ENCODE results near the gene COL19A1. TPM values are rescaled to one million over a fixed set of nuclear protein-coding genes. Genes with fewer than 3 reads are reported as not detected.

COL19A1 gene
- total RNA-seq, 3 donors from 2014 or later, result 0.15 to 0.66 TPM; not detected in 1

GRCh38 chr6:69832558-69832957 lies 33.8 kb upstream of the COL19A1 start:
- DNase-seq (ENCODE audit: low spot score in 2 of 2), result no peak
- Histone ChIP-seq H3K4me3 (no peak overlapping the region), H3K27me3 (no peaks in the 10 kb centered on the region), H3K36me3 (no peaks in the 10 kb centered on the region), H3K9me3 (no peaks in the 10 kb centered on the region), H3K27ac (no peak overlapping the region), H3K4me1 (no peaks in the 10 kb centered on the region)
- intact Hi-C loops (cut with DNase I; ENCODE audit: low total_unique reads), result no loop called here
- TF ChIP-seq CTCF (IDR thresholded peaks at IDR 0.05), result no peak
- TF ChIP-seq POLR2A (IDR thresholded peaks at IDR 0.05), result no peak
- TF ChIP-seq POLR2AphosphoS5 (IDR thresholded peaks at IDR 0.05), result no peak

GRCh38 chr6:69835414-69836179 lies 30.8 kb upstream of the COL19A1 start:
- no peak overlapping the region for H3K4me3 ChIP-seq
- H3K4me1 ChIP-seq, result no peaks in the 10 kb centered on the region
- intact Hi-C loops (cut with DNase I; ENCODE audit: low total_unique reads), result no loop called here
- H3K36me3 ChIP-seq, result no peaks in the 10 kb centered on the region
- no peak overlapping the region for H3K27ac ChIP-seq
- TF ChIP-seq CTCF (IDR thresholded peaks at IDR 0.05) (peak; percentile 9 to 53 (median 49)), POLR2AphosphoS5 (IDR thresholded peaks at IDR 0.05) (no peak)
- H3K9me3 ChIP-seq, result no peaks in the 10 kb centered on the region
- no peak for DNase-seq (ENCODE audit: low spot score in 2 of 2)
- H3K27me3 ChIP-seq, result no peaks in the 10 kb centered on the region

- peaks cover 0 to 4% of the 10 kb centered on the region in 2 donors for H3K27me3 ChIP-seq
- H3K9me3 ChIP-seq, result no peaks in the 10 kb centered on the region
- H3K4me1 ChIP-seq, result no peaks in the 10 kb centered on the region
- TF ChIP-seq CTCF (IDR thresholded peaks at IDR 0.05) (no peak), POLR2AphosphoS5 (IDR thresholded peaks at IDR 0.05) (no peak), POLR2A (IDR thresholded peaks at IDR 0.05) (no peak)
- DNase-seq (ENCODE audit: low spot score in 2 of 2), result no peak
- no peaks in the 10 kb centered on the region for H3K36me3 ChIP-seq
- H3K27ac ChIP-seq, result no peak overlapping the region
- intact Hi-C loops (cut with DNase I; ENCODE audit: low total_unique reads), result no loop called here
- no peak overlapping the region for H3K4me3 ChIP-seq
These were observed 24.5 kb upstream of the COL19A1 start for GRCh38 chr6:69841862-69842261.

- Histone ChIP-seq H3K36me3 (no peaks in the 10 kb centered on the region), H3K4me3 (no peak overlapping the region), H3K9me3 (no peaks in the 10 kb centered on the region), H3K27ac (no peak overlapping the region), H3K27me3 (peaks cover 0 to 4% of the 10 kb centered on the region in 2 donors), H3K4me1 (no peaks in the 10 kb centered on the region)
- no peak for DNase-seq (ENCODE audit: low spot score in 2 of 2)
- intact Hi-C loops (cut with DNase I; ENCODE audit: low total_unique reads), result no loop called here
- TF ChIP-seq POLR2A (IDR thresholded peaks at IDR 0.05) (no peak), CTCF (IDR thresholded peaks at IDR 0.05) (no peak), POLR2AphosphoS5 (IDR thresholded peaks at IDR 0.05) (no peak)
These were observed 23.2 kb upstream of the COL19A1 start for GRCh38 chr6:69843189-69843588.

GRCh38 chr6:69846312-69846711 lies 20.0 kb upstream of the COL19A1 start:
- Histone ChIP-seq H3K36me3 (no peaks in the 10 kb centered on the region), H3K9me3 (no peaks in the 10 kb centered on the region), H3K27ac (no peak overlapping the region), H3K4me3 (no peak overlapping the region), H3K4me1 (no peaks in the 10 kb centered on the region), H3K27me3 (peaks cover 0 to 4% of the 10 kb centered on the region in 2 donors)
- intact Hi-C loops (cut with DNase I; ENCODE audit: low total_unique reads), result no loop called here
- DNase-seq (ENCODE audit: low spot score in 2 of 2), result no peak
- TF ChIP-seq CTCF (IDR thresholded peaks at IDR 0.05) (no peak), POLR2A (IDR thresholded peaks at IDR 0.05) (no peak), POLR2AphosphoS5 (IDR thresholded peaks at IDR 0.05) (no peak)

All from breast epithelium (tissue), 4 donors.